HepG2 (cell line): ENCODE data around the gene PRKAR2A. TPM values are rescaled to one million over a fixed set of nuclear protein-coding genes. Genes with fewer than 3 reads are reported as not detected.

Experiments used
- CENPT ChIP-seq: sonication (generic); formaldehyde crosslinking; IDR thresholded peaks from 2 replicates; pipeline ENCODE4 v1.8.0; 2022; ENCODE audit warnings: low read depth, mild to moderate bottlenecking, moderate library complexity, missing genetic modification reagents
- EED ChIP-seq: sonication (generic); formaldehyde crosslinking; IDR thresholded peaks from 2 replicates; pipeline ENCODE4 v1.5.0; 2020; ENCODE audit warnings: mild to moderate bottlenecking, missing genetic modification reagents
- ESRRA ChIP-seq: sonication (generic); formaldehyde crosslinking; IDR thresholded peaks from 2 replicates; pipeline ENCODE4 v1.5.1; 2020; ENCODE audit warnings: mild to moderate bottlenecking, low read depth, missing genetic modification reagents
- HDAC1 ChIP-seq: sonication (generic); formaldehyde crosslinking; IDR thresholded peaks from 2 replicates; pipeline ENCODE4 v1.5.1; 2020; ENCODE audit warnings: mild to moderate bottlenecking, missing genetic modification reagents
- HIVEP1 ChIP-seq: sonication (generic); formaldehyde crosslinking; IDR thresholded peaks from 2 replicates; pipeline ENCODE4 v1.4.0; 2020; ENCODE audit warnings: mild to moderate bottlenecking, missing genetic modification reagents
- KAT7 ChIP-seq: IDR thresholded peaks from 2 replicates; pipeline ENCODE4 v1.6.1; 2018; ENCODE audit warnings: borderline replicate concordance, missing compliant biosample characterization
- KDM1A ChIP-seq: IDR thresholded peaks from 2 replicates; pipeline ENCODE4 v1.6.1; 2016; ENCODE audit warnings: missing compliant biosample characterization
- NBN ChIP-seq: fragments of 450-650 bp; conservative IDR thresholded peaks from 2 replicates; pipeline ENCODE4 v1.6.1; 2017
- ZIK1 ChIP-seq: sonication (generic); formaldehyde crosslinking; IDR thresholded peaks from 2 replicates; pipeline ENCODE4 v1.5.0; 2020; ENCODE audit warnings: mild to moderate bottlenecking, low read depth, missing genetic modification reagents, borderline replicate concordance
- ZNF205 ChIP-seq: IDR thresholded peaks from 2 replicates; pipeline ENCODE4 v1.6.1; 2018; ENCODE audit warnings: missing biosample characterization, missing genetic modification reagents
- ZNF672 ChIP-seq: sonication (generic); formaldehyde crosslinking; IDR thresholded peaks from 2 replicates; pipeline ENCODE4 v1.8.1; 2022; ENCODE audit warnings: missing genetic modification reagents
- ZNF737 ChIP-seq: sonication (generic); formaldehyde crosslinking; IDR thresholded peaks from 2 replicates; pipeline ENCODE4 v1.5.0; 2020; ENCODE audit warnings: missing genetic modification reagents, mild to moderate bottlenecking, borderline replicate concordance
- ZNF782 ChIP-seq: sonication (generic); formaldehyde crosslinking; IDR thresholded peaks from 2 replicates; pipeline ENCODE4 v1.4.0; 2020; ENCODE audit warnings: missing genetic modification reagents, mild to moderate bottlenecking, borderline replicate concordance
- polyA plus RNA-seq, 8 experiments: library from polyadenylated mRNA; depleted of rRNA in 3 of 8; stranded (reverse) in 7 of 8; unstranded in 1 of 8; fragments of >200 nt; fragmentation: Illumina TruSeq in 4 of 8; extraction: Trizol in 4 of 8; gene quantifications; 2 replicates each; pipeline versions ENCODE4 v1.2.1 to v1.2.3, GENCODE V29; 2011 to 2016; ENCODE audit warnings: low read depth in 4 of 8, missing spikeins in 1 of 8, mixed read lengths in 1 of 8; ENCODE audit not compliant: insufficient read depth in 1 of 8
- total RNA-seq, 5 experiments: library from RNA; depleted of rRNA; stranded (reverse); fragments of >200 nt; fragmentation: Illumina TruSeq; extraction: Trizol; gene quantifications; 2 replicates each; pipeline ENCODE4 v1.2.3, GENCODE V29; 2016; ENCODE audit warnings: low read depth in 1 of 5
- TF ChIP-seq, protein P1 (sequence below), 2 experiments: sonication (generic) in 1 of 2; formaldehyde crosslinking in 1 of 2; IDR thresholded peaks; 2 replicates each; pipeline versions ENCODE4 v1.4.0 to v1.6.1; 2016 to 2020; ENCODE audit warnings: borderline replicate concordance in 1 of 2, low read depth in 1 of 2, mild to moderate bottlenecking in 1 of 2, missing genetic modification reagents in 1 of 2
- TF ChIP-seq, protein P2 (sequence below): sonication (generic); formaldehyde crosslinking; IDR thresholded peaks from 2 replicates; pipeline ENCODE4 v1.5.0; 2020; ENCODE audit warnings: missing genetic modification reagents
- TF ChIP-seq, protein P3 (sequence below): sonication (generic); formaldehyde crosslinking; IDR thresholded peaks from 2 replicates; pipeline ENCODE4 v1.8.0; 2023; ENCODE audit warnings: mild to moderate bottlenecking, missing genetic modification reagents
- TF ChIP-seq, protein P4 (sequence below): sonication (generic); formaldehyde crosslinking; IDR thresholded peaks from 2 replicates; pipeline ENCODE4 v1.5.0; 2020; ENCODE audit warnings: missing genetic modification reagents
- TF ChIP-seq, protein P5 (sequence below): sonication (generic); formaldehyde crosslinking; IDR thresholded peaks from 2 replicates; pipeline ENCODE4 v1.5.1; 2020; ENCODE audit warnings: missing genetic modification reagents, mild to moderate bottlenecking, borderline replicate concordance

The PRKAR2A gene
- total and polyA plus RNA-seq, 2 of the 13 experiments (the other 11 are each of a cell fraction or from before 2014, with no cell fraction given), result 11.8 to 29.2 TPM

DNA sequence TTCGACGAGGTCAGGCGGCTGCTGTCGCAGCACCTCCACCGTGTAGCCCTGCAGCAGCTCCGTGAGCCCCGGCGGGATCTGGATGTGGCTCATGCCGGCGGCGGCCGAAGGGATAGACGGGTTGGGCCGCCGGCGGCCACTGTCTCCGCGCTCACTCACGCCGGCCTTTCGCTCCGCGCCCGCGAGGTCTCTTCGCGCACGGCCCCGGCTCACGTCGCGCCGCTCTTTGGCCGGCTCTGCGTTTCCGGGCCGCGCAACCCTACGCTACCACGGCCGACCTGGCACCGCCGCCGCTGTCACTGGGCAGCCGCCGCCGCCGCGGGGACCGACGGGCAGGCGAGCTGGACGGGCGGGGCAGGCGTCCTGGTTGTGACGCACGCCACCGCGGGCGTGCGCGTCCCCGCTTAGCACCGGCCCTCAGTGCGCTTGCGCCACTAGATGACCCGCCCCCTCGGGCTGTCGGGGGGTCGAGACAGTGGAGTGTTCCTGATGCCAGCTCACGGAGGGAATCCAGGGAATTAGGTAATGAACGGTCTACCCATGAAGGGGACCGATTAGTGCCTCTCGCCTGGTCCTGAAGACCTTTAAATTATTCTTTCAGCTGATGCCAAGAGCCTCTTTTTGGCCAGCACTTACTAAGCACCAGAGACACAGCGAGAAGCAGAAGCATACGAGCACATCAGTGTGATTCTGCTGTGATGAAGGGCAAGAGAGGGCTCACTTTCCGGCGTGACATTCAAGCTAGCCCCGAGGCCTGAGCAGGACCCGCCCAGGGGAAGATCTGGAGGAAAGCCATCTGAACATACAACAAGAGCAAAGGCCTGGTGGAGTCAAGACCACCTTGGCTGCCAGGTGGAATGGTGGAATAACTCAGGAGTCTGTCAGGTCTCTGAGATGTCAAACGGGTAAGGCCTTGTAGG lies at the start of gene PRKAR2A (continued):
- TF ChIP-seq CENPT (CRISPR knock-in tag) (no peak; the same call in 1 of the 2 replicates), KAT7 (CRISPR knock-in tag) (no peak), ZNF737 (CRISPR knock-in tag) (no peak), ZIK1 (peak; percentile 32; the same call in 1 of the 2 replicates), KDM1A (CRISPR knock-in tag) (no peak), ZNF672 (CRISPR knock-in tag) (no peak), EED (CRISPR knock-in tag) (peak; percentile 5; the same call in 1 of the 2 replicates), ESRRA (CRISPR knock-in tag) (0 out of 2 replicates have a peak, but pooled peaks have one; percentile 16), ZNF205 (CRISPR knock-in tag) (no peak), ZNF782 (CRISPR knock-in tag) (0 out of 2 replicates have a peak, but pooled peaks have one; percentile 54), HIVEP1 (CRISPR knock-in tag) (0 out of 2 replicates have a peak, but pooled peaks have one; percentile 3), HDAC1 (peak; percentile 78), NBN (no peak)
- TF ChIP-seq, protein P1, sequence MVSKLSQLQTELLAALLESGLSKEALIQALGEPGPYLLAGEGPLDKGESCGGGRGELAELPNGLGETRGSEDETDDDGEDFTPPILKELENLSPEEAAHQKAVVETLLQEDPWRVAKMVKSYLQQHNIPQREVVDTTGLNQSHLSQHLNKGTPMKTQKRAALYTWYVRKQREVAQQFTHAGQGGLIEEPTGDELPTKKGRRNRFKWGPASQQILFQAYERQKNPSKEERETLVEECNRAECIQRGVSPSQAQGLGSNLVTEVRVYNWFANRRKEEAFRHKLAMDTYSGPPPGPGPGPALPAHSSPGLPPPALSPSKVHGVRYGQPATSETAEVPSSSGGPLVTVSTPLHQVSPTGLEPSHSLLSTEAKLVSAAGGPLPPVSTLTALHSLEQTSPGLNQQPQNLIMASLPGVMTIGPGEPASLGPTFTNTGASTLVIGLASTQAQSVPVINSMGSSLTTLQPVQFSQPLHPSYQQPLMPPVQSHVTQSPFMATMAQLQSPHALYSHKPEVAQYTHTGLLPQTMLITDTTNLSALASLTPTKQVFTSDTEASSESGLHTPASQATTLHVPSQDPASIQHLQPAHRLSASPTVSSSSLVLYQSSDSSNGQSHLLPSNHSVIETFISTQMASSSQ (IDR thresholded peaks at IDR 0.05; ENCODE audit: low read depth), result no peak
- TF ChIP-seq, protein P1 (CRISPR knock-in tag; IDR thresholded peaks at IDR 0.05; ENCODE audit: borderline replicate concordance), result 0 out of 2 replicates have a peak, but pooled peaks have one; percentile 2
- TF ChIP-seq, protein P2, sequence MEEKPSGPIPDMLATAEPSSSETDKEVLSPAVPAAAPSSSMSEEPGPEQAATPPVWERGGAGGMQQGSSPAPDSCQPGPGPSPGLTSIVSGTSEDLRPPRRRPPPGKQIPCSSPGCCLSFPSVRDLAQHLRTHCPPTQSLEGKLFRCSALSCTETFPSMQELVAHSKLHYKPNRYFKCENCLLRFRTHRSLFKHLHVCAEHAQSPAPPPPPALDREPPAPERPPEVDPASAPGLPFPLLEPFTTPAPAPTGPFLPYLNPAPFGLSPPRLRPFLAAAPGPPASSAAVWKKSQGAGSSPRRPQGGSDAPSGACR (CRISPR knock-in tag), result no peak
- TF ChIP-seq, protein P3, sequence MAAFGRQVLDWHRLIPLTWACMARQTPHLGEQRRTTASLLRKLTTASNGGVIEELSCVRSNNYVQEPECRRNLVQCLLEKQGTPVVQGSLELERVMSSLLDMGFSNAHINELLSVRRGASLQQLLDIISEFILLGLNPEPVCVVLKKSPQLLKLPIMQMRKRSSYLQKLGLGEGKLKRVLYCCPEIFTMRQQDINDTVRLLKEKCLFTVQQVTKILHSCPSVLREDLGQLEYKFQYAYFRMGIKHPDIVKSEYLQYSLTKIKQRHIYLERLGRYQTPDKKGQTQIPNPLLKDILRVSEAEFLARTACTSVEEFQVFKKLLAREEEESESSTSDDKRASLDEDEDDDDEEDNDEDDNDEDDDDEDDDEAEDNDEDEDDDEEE (CRISPR knock-in tag), result no peak
- TF ChIP-seq, protein P4, sequence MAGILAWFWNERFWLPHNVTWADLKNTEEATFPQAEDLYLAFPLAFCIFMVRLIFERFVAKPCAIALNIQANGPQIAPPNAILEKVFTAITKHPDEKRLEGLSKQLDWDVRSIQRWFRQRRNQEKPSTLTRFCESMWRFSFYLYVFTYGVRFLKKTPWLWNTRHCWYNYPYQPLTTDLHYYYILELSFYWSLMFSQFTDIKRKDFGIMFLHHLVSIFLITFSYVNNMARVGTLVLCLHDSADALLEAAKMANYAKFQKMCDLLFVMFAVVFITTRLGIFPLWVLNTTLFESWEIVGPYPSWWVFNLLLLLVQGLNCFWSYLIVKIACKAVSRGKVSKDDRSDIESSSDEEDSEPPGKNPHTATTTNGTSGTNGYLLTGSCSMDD, result no peak
- TF ChIP-seq, protein P5, sequence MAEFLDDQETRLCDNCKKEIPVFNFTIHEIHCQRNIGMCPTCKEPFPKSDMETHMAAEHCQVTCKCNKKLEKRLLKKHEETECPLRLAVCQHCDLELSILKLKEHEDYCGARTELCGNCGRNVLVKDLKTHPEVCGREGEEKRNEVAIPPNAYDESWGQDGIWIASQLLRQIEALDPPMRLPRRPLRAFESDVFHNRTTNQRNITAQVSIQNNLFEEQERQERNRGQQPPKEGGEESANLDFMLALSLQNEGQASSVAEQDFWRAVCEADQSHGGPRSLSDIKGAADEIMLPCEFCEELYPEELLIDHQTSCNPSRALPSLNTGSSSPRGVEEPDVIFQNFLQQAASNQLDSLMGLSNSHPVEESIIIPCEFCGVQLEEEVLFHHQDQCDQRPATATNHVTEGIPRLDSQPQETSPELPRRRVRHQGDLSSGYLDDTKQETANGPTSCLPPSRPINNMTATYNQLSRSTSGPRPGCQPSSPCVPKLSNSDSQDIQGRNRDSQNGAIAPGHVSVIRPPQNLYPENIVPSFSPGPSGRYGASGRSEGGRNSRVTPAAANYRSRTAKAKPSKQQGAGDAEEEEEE (CRISPR knock-in tag), result no peak
